Gastroesophageal sphincter (tissue), 3 donors: Measurements from ENCODE around the gene OBSCN.

Source experiments
- POLR2A ChIP-seq, 2 donors: fragments of 450-650 bp; IDR thresholded peaks; one replicate each; pipeline ENCODE4 v1.6.1; 2017; ENCODE audit warnings: antibody characterized with exemption in 2 of 2, mild to moderate bottlenecking in 2 of 2, moderate library complexity in 1 of 2
- TF ChIP-seq, protein P1 (sequence below), 4 experiments: fragments of 200-600 bp in 2 of 4; fragments of 450-650 bp in 2 of 4; sonication (generic) in 1 of 4; IDR thresholded peaks; one replicate each; pipeline ENCODE4 v1.5.1; 2017 to 2019; ENCODE audit warnings: antibody characterized with exemption in 4 of 4, mild to moderate bottlenecking in 2 of 4, moderate library complexity in 2 of 4

DNA sequence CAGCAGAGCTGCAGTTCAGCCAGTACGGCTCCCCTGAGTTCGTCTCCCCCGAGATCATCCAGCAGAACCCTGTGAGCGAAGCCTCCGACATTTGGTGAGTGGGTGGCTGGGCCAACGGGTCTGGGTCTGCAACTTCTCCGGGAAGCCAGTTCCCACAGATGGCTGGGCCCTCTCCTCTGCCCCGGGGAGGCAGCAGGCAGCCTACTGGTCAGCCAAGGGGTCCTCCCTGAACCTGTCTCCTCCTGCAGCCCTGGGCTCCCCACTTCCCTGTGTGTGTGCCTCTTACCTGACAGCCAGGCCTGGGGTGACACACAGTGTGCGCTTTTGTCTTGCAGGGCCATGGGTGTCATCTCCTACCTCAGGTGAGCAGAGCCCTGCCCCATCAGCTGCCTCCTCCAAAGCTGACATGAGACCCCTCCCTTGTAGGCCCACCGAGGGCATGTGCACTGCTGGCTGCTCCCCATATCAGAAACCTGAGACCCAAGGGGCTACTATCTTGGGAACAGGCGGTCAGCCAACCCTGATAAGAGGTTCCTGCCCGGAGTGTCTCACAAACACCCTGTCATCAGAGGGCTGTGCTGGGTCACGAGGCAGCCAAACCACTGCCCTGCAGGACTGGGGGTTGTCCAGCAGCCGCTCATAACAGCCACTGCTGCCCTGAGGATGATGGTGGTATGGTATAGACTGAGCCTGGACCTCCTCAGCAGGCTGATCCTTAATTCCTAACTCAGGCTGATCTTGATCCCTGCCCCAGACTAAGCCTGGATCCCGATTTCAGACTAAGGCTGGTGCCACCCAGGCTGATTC, 161.2 kb downstream of the OBSCN start:
- TF ChIP-seq, protein P1, sequence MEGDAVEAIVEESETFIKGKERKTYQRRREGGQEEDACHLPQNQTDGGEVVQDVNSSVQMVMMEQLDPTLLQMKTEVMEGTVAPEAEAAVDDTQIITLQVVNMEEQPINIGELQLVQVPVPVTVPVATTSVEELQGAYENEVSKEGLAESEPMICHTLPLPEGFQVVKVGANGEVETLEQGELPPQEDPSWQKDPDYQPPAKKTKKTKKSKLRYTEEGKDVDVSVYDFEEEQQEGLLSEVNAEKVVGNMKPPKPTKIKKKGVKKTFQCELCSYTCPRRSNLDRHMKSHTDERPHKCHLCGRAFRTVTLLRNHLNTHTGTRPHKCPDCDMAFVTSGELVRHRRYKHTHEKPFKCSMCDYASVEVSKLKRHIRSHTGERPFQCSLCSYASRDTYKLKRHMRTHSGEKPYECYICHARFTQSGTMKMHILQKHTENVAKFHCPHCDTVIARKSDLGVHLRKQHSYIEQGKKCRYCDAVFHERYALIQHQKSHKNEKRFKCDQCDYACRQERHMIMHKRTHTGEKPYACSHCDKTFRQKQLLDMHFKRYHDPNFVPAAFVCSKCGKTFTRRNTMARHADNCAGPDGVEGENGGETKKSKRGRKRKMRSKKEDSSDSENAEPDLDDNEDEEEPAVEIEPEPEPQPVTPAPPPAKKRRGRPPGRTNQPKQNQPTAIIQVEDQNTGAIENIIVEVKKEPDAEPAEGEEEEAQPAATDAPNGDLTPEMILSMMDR (IDR thresholded peaks at IDR 0.05): no peak
- TF ChIP-seq POLR2A (IDR thresholded peaks at IDR 0.05): no peak
